ENCODE data around the gene CLCF1. TPM values are rescaled to one million over a fixed set of nuclear protein-coding genes. Genes with fewer than 3 reads are reported as not detected.
A peak's percentile ranks its signal among the peaks of the same experiment; 100 is the strongest.

CLCF1 gene
- total and polyA plus RNA-seq, 2 of the 13 experiments (the other 11 are each of a cell fraction or from before 2014, with no cell fraction given) = 0.49 to 0.78 TPM

- no peak; the same call in 1 of the 2 replicates for TF ChIP-seq KIAA2018 (CRISPR knock-in tag; IDR thresholded peaks at IDR 0.05; ENCODE audit: borderline replicate concordance)
- peak; percentile 74; the same call in 1 of the 2 replicates for TF ChIP-seq ZNF562 (CRISPR knock-in tag; IDR thresholded peaks at IDR 0.05; ENCODE audit: borderline replicate concordance)
- TF ChIP-seq MIER2 (CRISPR knock-in tag; IDR thresholded peaks at IDR 0.05) = peak; percentile 61; the same call in 1 of the 2 replicates
- TF ChIP-seq EP300 (IDR thresholded peaks at IDR 0.05; ENCODE audit: low read depth in 2 of 2, low read length in 2 of 2) = no peak
- 0 out of 2 replicates have a peak, but pooled peaks have one; percentile 57 for TF ChIP-seq EP300 (CRISPR knock-in tag; IDR thresholded peaks at IDR 0.05; ENCODE audit: borderline replicate concordance)
- peak; percentile 68 for TF ChIP-seq WIZ (CRISPR knock-in tag; IDR thresholded peaks at IDR 0.05)
- TF ChIP-seq CCAR2 (optimal IDR thresholded peaks at IDR 0.05; ENCODE audit: low read depth, low read length) = no peak
- no peak for TF ChIP-seq SATB2 (CRISPR knock-in tag; IDR thresholded peaks at IDR 0.05)
- no peak for TF ChIP-seq RERE (CRISPR knock-in tag; IDR thresholded peaks at IDR 0.05; ENCODE audit: low read depth)
- TF ChIP-seq ZHX1 (CRISPR knock-in tag; IDR thresholded peaks at IDR 0.05; ENCODE audit: low read depth) = no peak
- peak; percentile 95 for TF ChIP-seq ZFY (CRISPR knock-in tag; IDR thresholded peaks at IDR 0.05)
Observed at GRCh38 chr11:67391304-67392182, 18.1 kb upstream of the CLCF1 start, which contains the start of gene RAD9A (continued).

Data from HepG2 (cell line).